Omental fat pad (tissue), 4 donors: Measurements from ENCODE around the gene KIFC3. TPM values are rescaled to one million over a fixed set of nuclear protein-coding genes. Genes with fewer than 3 reads are reported as not detected.

ENCODE experiments used
- ATAC-seq: fragments of 150-250 bp; one replicate; pipeline ENCODE4 v1.9.1; 2016; ENCODE audit warnings: mild to moderate bottlenecking, moderate library complexity; ENCODE audit not compliant: low FRiP score
- DNase-seq: peaks from one replicate; pipeline ENCODE4 v3.0.0-alpha.2; 2019; ENCODE audit warnings: low spot score
- CTCF ChIP-seq, 3 donors: fragments of 450-650 bp; IDR thresholded peaks; one replicate each; pipeline ENCODE4 v1.5.1; 2016 to 2017; ENCODE audit warnings: antibody characterized with exemption in 3 of 3, mild to moderate bottlenecking in 3 of 3, moderate library complexity in 2 of 3
- total RNA-seq, 4 donors: library from RNA; depleted of rRNA; stranded (reverse); fragments of >200 nt; gene quantifications; one replicate each; pipeline ENCODE4 v1.1.0, GENCODE V29; 2016

Gene KIFC3
- total RNA-seq, 4 donors from 2014 or later: 41.5 to 96.9 (median 58.9) TPM

GRCh38 chr16:57758331-57759117 lies 43.8 kb downstream of the KIFC3 start:
- ATAC-seq: no peak
- DNase-seq: no peak
- TF ChIP-seq CTCF (IDR thresholded peaks at IDR 0.05): no peak

- no peak for DNase-seq
- ATAC-seq: no peak
- TF ChIP-seq CTCF (IDR thresholded peaks at IDR 0.05): no peak
These were observed 44.4 kb downstream of the KIFC3 start for GRCh38 chr16:57757883-57758282.

GRCh38 chr16:57757326-57757786 lies 44.9 kb downstream of the KIFC3 start:
- TF ChIP-seq CTCF (IDR thresholded peaks at IDR 0.05): peak in 2 of 3 donors; percentile 61 to 78
- peak; percentile 94 for DNase-seq
- ATAC-seq: peak; percentile 69

GRCh38 chr16:57756424-57757325 lies 45.6 kb downstream of the KIFC3 start:
- DNase-seq: no peak

GRCh38 chr16:57755726-57756423 lies 46.4 kb downstream of the KIFC3 start:
- no peak for DNase-seq
- ATAC-seq: no peak
- no peak for TF ChIP-seq CTCF (IDR thresholded peaks at IDR 0.05)

More at GRCh38 chr16:57756424-57757325, 45.6 kb downstream of the KIFC3 start:
- TF ChIP-seq CTCF (IDR thresholded peaks at IDR 0.05): no peak
- ATAC-seq: no peak

GRCh38 chr16:57755061-57755684 lies 47.1 kb downstream of the KIFC3 start:
- DNase-seq (no peak), ATAC-seq (no peak)
- TF ChIP-seq CTCF (IDR thresholded peaks at IDR 0.05): no peak
